GM18508 (cell line): ENCODE data around the gene FNDC7.
"Not testable (repeated sequence)": the region's sequence is repeated elsewhere in the genome, so short reads cannot be mapped to it uniquely, and the experiment has no call there.

Source experiments
- ATAC-seq: cut with Tn5 transposase; IDR thresholded peaks from one replicate; pipeline ENCODE4 v1.9.1; 2021; ENCODE audit warnings: moderate number of reproducible peaks; ENCODE audit not compliant: insufficient read depth, unreplicated experiment

FNDC7 gene

GRCh38 chr1:108695535-108695934 lies 17.2 kb upstream of the FNDC7 start:
- ATAC-seq, result no peak

- no peak for ATAC-seq
Measured at GRCh38 chr1:108699375-108700332, 13.1 kb upstream of the FNDC7 start.

- ATAC-seq, result no peak
Measured at GRCh38 chr1:108701176-108701849, 11.4 kb upstream of the FNDC7 start.

- ATAC-seq, result not testable (repeated sequence)
Measured at GRCh38 chr1:108702109-108702508, 10.6 kb upstream of the FNDC7 start.

GRCh38 chr1:108703939-108704338 lies 8.8 kb upstream of the FNDC7 start:
- no peak for ATAC-seq

- no peak for ATAC-seq
Measured at GRCh38 chr1:108704496-108704895, 8.2 kb upstream of the FNDC7 start.

GRCh38 chr1:108706643-108707042 lies 6.1 kb upstream of the FNDC7 start:
- ATAC-seq, result no peak

GRCh38 chr1:108708691-108709660 lies 3.7 kb upstream of the FNDC7 start:
- ATAC-seq, result peak; percentile 60

- ATAC-seq, result no peak
Measured at GRCh38 chr1:108715932-108716331, 3.2 kb downstream of the FNDC7 start.

GRCh38 chr1:108716437-108717230 lies 3.9 kb downstream of the FNDC7 start:
- no peak for ATAC-seq

- no peak for ATAC-seq
Measured at GRCh38 chr1:108717774-108718316, 5.1 kb downstream of the FNDC7 start.

GRCh38 chr1:108718927-108719655 lies 6.4 kb downstream of the FNDC7 start:
- ATAC-seq, result no peak

GRCh38 chr1:108719656-108720435 lies 7.1 kb downstream of the FNDC7 start:
- no peak for ATAC-seq

- no peak for ATAC-seq
Measured at GRCh38 chr1:108722292-108722691, 9.6 kb downstream of the FNDC7 start.

- no peak for ATAC-seq
Measured at GRCh38 chr1:108725906-108726305, 13.2 kb downstream of the FNDC7 start.

GRCh38 chr1:108728327-108728923 lies 15.7 kb downstream of the FNDC7 start:
- no peak for ATAC-seq

GRCh38 chr1:108729481-108729880 lies 16.8 kb downstream of the FNDC7 start:
- no peak for ATAC-seq
